Loucy (cell line): ENCODE results near the gene CALN1.

Experiments
- H2AFZ ChIP-seq: fragments of 200-600 bp; sonication (generic); 2 replicates; pipeline ENCODE4 v1.6.0; 2016; ENCODE audit warnings: antibody characterized with exemption, mild to moderate bottlenecking, low read length, moderate library complexity
- H3F3A ChIP-seq: fragments of 200-600 bp; 2 replicates; pipeline ENCODE4 v1.6.0; 2016; ENCODE audit warnings: antibody characterized with exemption, low read depth, mild to moderate bottlenecking
- H3K27me3 ChIP-seq: fragments of 200-600 bp; sonication (generic); 2 replicates; pipeline ENCODE4 v1.6.1; 2014; ENCODE audit warnings: low read length, mild to moderate bottlenecking; ENCODE audit not compliant: insufficient read depth, poor library complexity, severe bottlenecking
- H3K36me3 ChIP-seq: fragments of 200-600 bp; sonication (generic); 2 replicates; pipeline ENCODE4 v1.6.1; 2016; ENCODE audit warnings: low read length; ENCODE audit not compliant: insufficient read depth
- H3K4me1 ChIP-seq: fragments of 200-600 bp; sonication (generic); 2 replicates; pipeline ENCODE4 v1.5.1; 2014; ENCODE audit warnings: low read length, mild to moderate bottlenecking; ENCODE audit not compliant: insufficient read depth, poor library complexity, severe bottlenecking
- H3K4me2 ChIP-seq: fragments of 200-600 bp; sonication (generic); 2 replicates; pipeline ENCODE4 v1.6.0; 2014; ENCODE audit warnings: antibody characterized with exemption, low read length, low read depth, mild to moderate bottlenecking; ENCODE audit not compliant: poor library complexity, severe bottlenecking
- H3K4me3 ChIP-seq: fragments of 200-600 bp; sonication (generic); 2 replicates; pipeline ENCODE4 v1.5.1; 2014; ENCODE audit warnings: low read length, mild to moderate bottlenecking, mixed read lengths; ENCODE audit not compliant: poor library complexity, severe bottlenecking
- H3K79me2 ChIP-seq: fragments of 200-600 bp; sonication (generic); 2 replicates; pipeline ENCODE4 v1.6.1; 2014; ENCODE audit warnings: low read length; ENCODE audit not compliant: insufficient read depth
- H3K9ac ChIP-seq: fragments of 200-600 bp; sonication (generic); 2 replicates; pipeline ENCODE4 v1.6.0; 2014; ENCODE audit warnings: mild to moderate bottlenecking, low read depth, low read length, moderate library complexity; ENCODE audit not compliant: poor library complexity, severe bottlenecking
- H3K9me2 ChIP-seq: fragments of 200-600 bp; sonication (generic); replicated peaks from 2 replicates; pipeline ENCODE4 v1.6.1; 2016; ENCODE audit warnings: low read depth, low read length, mixed read lengths
- H3K9me3 ChIP-seq: fragments of 200-600 bp; sonication (generic); 2 replicates; pipeline ENCODE4 v1.6.1; 2014; ENCODE audit warnings: mild to moderate bottlenecking, antibody characterized with exemption, low read length, low read depth; ENCODE audit not compliant: insufficient read depth
- H4K20me1 ChIP-seq: fragments of 200-600 bp; sonication (generic); 2 replicates; pipeline ENCODE4 v1.6.0; 2014; ENCODE audit warnings: antibody characterized with exemption, low read length, mild to moderate bottlenecking; ENCODE audit not compliant: insufficient read depth, poor library complexity, severe bottlenecking
- CTCF ChIP-seq: fragments of 200-600 bp; sonication (generic); conservative IDR thresholded peaks from 2 replicates; pipeline ENCODE4 v1.5.1; 2014; ENCODE audit warnings: mild to moderate bottlenecking, antibody characterized with exemption, low read length
- EZH2phosphoT487 ChIP-seq: fragments of 200-600 bp; IDR thresholded peaks from 2 replicates; pipeline ENCODE4 v1.6.1; 2018; ENCODE audit warnings: antibody characterized with exemption, mild to moderate bottlenecking, moderate library complexity, borderline replicate concordance

The CALN1 gene

GRCh38 chr7:72078301-72078700, 333.8 kb downstream of the CALN1 start:
- no peaks in the 10 kb centered on the region for H3K9me2 ChIP-seq
- H3F3A ChIP-seq: no peaks in the 10 kb centered on the region
- no peak overlapping the region for H3K4me3 ChIP-seq
- TF ChIP-seq CTCF (no peak), EZH2phosphoT487 (no peak)
- H3K4me1 ChIP-seq: no peaks in the 10 kb centered on the region
- H3K4me2 ChIP-seq: no peak overlapping the region
- no peaks in the 10 kb centered on the region for H3K36me3 ChIP-seq
- no peaks in the 10 kb centered on the region for H3K79me2 ChIP-seq
- no peaks in the 10 kb centered on the region for H3K27me3 ChIP-seq
- no peaks in the 10 kb centered on the region for H4K20me1 ChIP-seq
- no peak overlapping the region for H2AFZ ChIP-seq
- no peaks in the 10 kb centered on the region; the same call in 1 of the 2 replicates for H3K9me3 ChIP-seq
- no peak overlapping the region for H3K9ac ChIP-seq

- H3K4me3 ChIP-seq: no peak overlapping the region
- H3K4me1 ChIP-seq: no peaks in the 10 kb centered on the region
- H3K9me2 ChIP-seq: no peaks in the 10 kb centered on the region
- H2AFZ ChIP-seq: no peak overlapping the region
- no peaks in the 10 kb centered on the region for H4K20me1 ChIP-seq
- H3K4me2 ChIP-seq: no peak overlapping the region
- no peaks in the 10 kb centered on the region for H3K79me2 ChIP-seq
- no peaks in the 10 kb centered on the region for H3K36me3 ChIP-seq
- H3K9ac ChIP-seq: no peak overlapping the region
- TF ChIP-seq CTCF (no peak), EZH2phosphoT487 (no peak)
- H3F3A ChIP-seq: no peaks in the 10 kb centered on the region
- no peaks in the 10 kb centered on the region for H3K27me3 ChIP-seq
- no peaks in the 10 kb centered on the region; the same call in 1 of the 2 replicates for H3K9me3 ChIP-seq
Observed at GRCh38 chr7:72077786-72078185, 334.4 kb downstream of the CALN1 start.

GRCh38 chr7:72072901-72073300, 339.2 kb downstream of the CALN1 start:
- no peak overlapping the region for H2AFZ ChIP-seq
- H3K4me1 ChIP-seq: no peaks in the 10 kb centered on the region
- no peaks in the 10 kb centered on the region for H3K27me3 ChIP-seq
- H3K9ac ChIP-seq: no peak overlapping the region
- no peaks in the 10 kb centered on the region for H3K79me2 ChIP-seq
- H3K36me3 ChIP-seq: no peaks in the 10 kb centered on the region
- peaks cover 3% of the 10 kb centered on the region; the same call in 1 of the 2 replicates for H3K9me3 ChIP-seq
- H3F3A ChIP-seq: no peaks in the 10 kb centered on the region
- no peaks in the 10 kb centered on the region for H3K9me2 ChIP-seq
- H4K20me1 ChIP-seq: no peaks in the 10 kb centered on the region
- TF ChIP-seq EZH2phosphoT487 (no peak), CTCF (no peak)
- no peak overlapping the region for H3K4me3 ChIP-seq
- H3K4me2 ChIP-seq: peak overlapping the region; percentile 2
